B cell (primary cell): ENCODE data around the gene NACAD. TPM values are rescaled to one million over a fixed set of nuclear protein-coding genes. Genes with fewer than 3 reads are reported as not detected.

Experiments used
- ATAC-seq: fragments of 200-7000 bp; cut with Tn5 transposase; one replicate; pipeline ENCODE4 v1.10.0; 2021; ENCODE audit warnings: low read depth, mild to moderate bottlenecking, moderate number of reproducible peaks, moderate library complexity
- CTCF ChIA-PET: fragments of 350-600 bp; sonication (Branson Sonifier 250); formaldehyde crosslinking; loops from one replicate; lab custom pipeline; 2021; ENCODE audit warnings: antibody characterized with exemption, inconsistent platforms; lab: Charles Lee
- POLR2A ChIA-PET: fragments of 350-600 bp; sonication (Branson Sonifier 250); formaldehyde crosslinking; loops from one replicate; lab custom pipeline; 2021; ENCODE audit warnings: antibody characterized with exemption; lab: Charles Lee
- DNase-seq: peaks from one replicate; pipeline ENCODE4 v3.0.0; 2013
- H2AFZ ChIP-seq: 2 replicates; pipeline ENCODE4 v1.6.1; 2012; ENCODE audit warnings: mild to moderate bottlenecking, low read depth, low read length; ENCODE audit not compliant: insufficient read depth, poor library complexity, severe bottlenecking
- H3K27ac ChIP-seq, 2 donors: 1 replicate in 1 of 2; 2 replicates in 1 of 2; pipeline ENCODE4 v1.5.1; 2012 to 2013; ENCODE audit warnings: low read length in 2 of 2, mild to moderate bottlenecking in 2 of 2, moderate library complexity in 1 of 2
- H3K27me3 ChIP-seq, 4 experiments: fragments of 200-600 bp in 1 of 4; sonication (generic) in 1 of 4; replicated peaks in 1 of 4; 1 replicate in 2 of 4; 2 replicates in 2 of 4; pipeline versions ENCODE4 v1.6.1 to v1.7.0; 2013 to 2016; ENCODE audit warnings: low read length in 3 of 4, mild to moderate bottlenecking in 2 of 4, mixed read lengths in 1 of 4, moderate library complexity in 1 of 4; ENCODE audit not compliant: insufficient read depth in 4 of 4, control insufficient read depth in 3 of 4; ENCODE audit errors: control extremely low read depth in 1 of 4
- H3K36me3 ChIP-seq, 2 experiments: replicated peaks in 1 of 2; 1 replicate in 1 of 2; 2 replicates in 1 of 2; pipeline versions ENCODE4 v1.6.1 to v1.7.1; 2013; ENCODE audit warnings: low read length in 1 of 2; ENCODE audit not compliant: insufficient read depth in 2 of 2, control insufficient read depth in 1 of 2; ENCODE audit errors: control extremely low read depth in 1 of 2, extremely low read depth in 1 of 2
- H3K4me1 ChIP-seq, 2 donors: fragments of 200-600 bp in 1 of 2; sonication (generic) in 1 of 2; 1 replicate in 1 of 2; 2 replicates in 1 of 2; pipeline versions ENCODE4 v1.5.1 to v1.6.1; 2013 to 2017; ENCODE audit warnings: low read length in 2 of 2; ENCODE audit not compliant: control insufficient read depth in 2 of 2, insufficient read depth in 2 of 2
- H3K4me2 ChIP-seq: replicated peaks from 2 replicates; pipeline ENCODE3; 2012; ENCODE audit warnings: mild to moderate bottlenecking, low read depth, low read length; ENCODE audit not compliant: poor library complexity, severe bottlenecking
- H3K4me3 ChIP-seq, 5 experiments: fragments of 200-600 bp in 1 of 5; sonication (generic) in 1 of 5; 1 replicate in 3 of 5; 2 replicates in 2 of 5; pipeline versions ENCODE4 v1.5.1 to v1.7.0; 2011 to 2016; ENCODE audit warnings: low read length in 4 of 5, mild to moderate bottlenecking in 4 of 5, low read depth in 2 of 5, control low read depth in 1 of 5, moderate library complexity in 1 of 5; ENCODE audit not compliant: insufficient read depth in 1 of 5; ENCODE audit errors: control extremely low read depth in 1 of 5, extremely low read depth in 1 of 5
- H3K79me2 ChIP-seq: fragments of 200-600 bp; sonication (generic); one replicate; pipeline ENCODE4 v1.6.0; 2016; ENCODE audit warnings: low read length; ENCODE audit not compliant: control insufficient read depth, insufficient read depth
- H3K9ac ChIP-seq: fragments of 200-600 bp; sonication (generic); 2 replicates; pipeline ENCODE4 v1.6.1; 2017; ENCODE audit warnings: mild to moderate bottlenecking, low read length, moderate library complexity
- H3K9me3 ChIP-seq, 3 donors: one replicate each; pipeline versions ENCODE4 v1.6.1 to v1.7.1; 2013; ENCODE audit warnings: low read length in 2 of 3; ENCODE audit not compliant: control insufficient read depth in 2 of 3, insufficient read depth in 1 of 3; ENCODE audit errors: control extremely low read depth in 1 of 3
- H4K20me1 ChIP-seq: 2 replicates; pipeline ENCODE4 v1.6.0; 2012; ENCODE audit warnings: mild to moderate bottlenecking, low read length; ENCODE audit not compliant: insufficient read depth, control insufficient read depth, poor library complexity, severe bottlenecking
- H3K27ac Mint-ChIP-seq: one replicate; pipeline ENCODE4 v1.8.0; 2021; ENCODE audit warnings: mixed read lengths
- H3K27me3 Mint-ChIP-seq: one replicate; pipeline ENCODE4 v1.8.0; 2021; ENCODE audit warnings: mixed read lengths
- H3K4me1 Mint-ChIP-seq: one replicate; pipeline ENCODE4 v1.8.0; 2021; ENCODE audit warnings: mixed read lengths
- H3K4me3 Mint-ChIP-seq: one replicate; pipeline ENCODE4 v1.8.0; 2021; ENCODE audit warnings: mixed read lengths
- H3K9me3 Mint-ChIP-seq: one replicate; pipeline ENCODE4 v1.8.0; 2022; ENCODE audit warnings: mixed read lengths; ENCODE audit not compliant: insufficient read depth
- EZH2 ChIP-seq: IDR thresholded peaks from 2 replicates; pipeline ENCODE4 v1.6.1; 2012; ENCODE audit warnings: borderline replicate concordance, low read depth, mild to moderate bottlenecking, moderate library complexity, low read length; ENCODE audit not compliant: insufficient read depth, poor library complexity, severe bottlenecking
- WGBS: methylation state at CpG from one replicate; pipeline ENCODE4 v1.1.5; 2013; ENCODE audit warnings: missing lambda C conversion rate; ENCODE audit not compliant: insufficient coverage; 5-methylcytosine and 5-hydroxymethylcytosine counted together
- intact Hi-C: fragments of 100-400 bp; cut with micrococcal nuclease; formaldehyde crosslinking; loops from one replicate; pipeline ENCODE4 v1.10.0; 2022
- polyA plus RNA-seq: library from polyadenylated mRNA; depleted of rRNA; stranded (reverse); fragments of >200 nt; gene quantifications from 2 replicates; pipeline ENCODE4 v1.2.3, GENCODE V29; 2012
- total RNA-seq, 2 donors: library from RNA; stranded (reverse); fragments of 120-200 nt in 1 of 2; gene quantifications; 1 replicate in 1 of 2; 2 replicates in 1 of 2; pipeline versions ENCODE4 v1.2.3 to v1.2.4, GENCODE V29; 2013 to 2022
- TF ChIP-seq, protein P1 (sequence below): fragments of 200-600 bp; IDR thresholded peaks from one replicate; pipeline ENCODE4 v1.8.0; 2022; ENCODE audit warnings: antibody characterized with exemption, mild to moderate bottlenecking

The NACAD gene
- total and polyA plus RNA-seq, 2 donors (not counting 1 experiment from before 2014, with no cell fraction given) = 0.04 to 0.49 TPM

DNA sequence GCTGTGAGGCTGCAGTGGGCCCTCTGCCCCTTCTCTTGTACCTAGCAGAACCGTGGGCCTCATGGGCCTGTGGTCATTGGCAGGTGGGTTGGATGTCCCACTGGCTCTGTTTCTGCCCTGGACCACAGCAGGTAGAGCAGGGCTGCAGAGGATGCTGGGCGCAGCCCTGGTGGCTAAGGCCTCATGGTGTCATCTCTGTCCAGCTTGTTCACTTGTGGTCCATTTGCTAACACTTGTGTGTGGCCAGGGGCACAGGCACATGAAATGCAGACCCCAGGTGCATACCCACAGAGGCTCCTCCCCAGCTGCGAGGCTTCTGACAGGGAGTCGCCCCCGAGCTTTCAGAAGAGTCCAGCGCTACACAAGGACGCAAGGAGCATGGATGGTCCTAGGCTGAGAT is 45.1 kb upstream of the NACAD start:
- Histone ChIP-seq H3K79me2 (no peaks in the 10 kb centered on the region), H3K4me1 (peaks cover 5 to 13% of the 10 kb centered on the region in 2 donors), H3K9ac (no peak overlapping the region), H3K27me3 (peaks cover 0 to 3% (median 0%) of the 10 kb centered on the region in 4 experiments), H3K27ac (no peak overlapping the region), H3K4me2 (no peak overlapping the region), H3K4me3 (no peak overlapping the region), H3K9me3 (no peaks in the 10 kb centered on the region), H2AFZ (no peak overlapping the region), H3K36me3 (no peaks in the 10 kb centered on the region), H4K20me1 (no peaks in the 10 kb centered on the region)
- CTCF ChIA-PET = interaction anchor here (4.9 to 6.7 kb wide), 3 partner anchors 160 to 276 kb away, joined by 57 to 189 read pairs (median 125); no protein-coding TSS in a partner anchor
- H3K27me3 Mint-ChIP-seq = no peaks in the 10 kb centered on the region
- no peak for DNase-seq
- intact Hi-C loops = no loop called here
- 91% methylated on average over 7 of the region's 7 CpGs for WGBS
- H3K4me3 Mint-ChIP-seq = no peak overlapping the region
- no peak overlapping the region for H3K27ac Mint-ChIP-seq
- no peak for TF ChIP-seq EZH2
- H3K4me1 Mint-ChIP-seq = peaks cover 9% of the 10 kb centered on the region
- no peak for ATAC-seq
- POLR2A ChIA-PET = no interaction called here
- no peaks in the 10 kb centered on the region for H3K9me3 Mint-ChIP-seq

DNA sequence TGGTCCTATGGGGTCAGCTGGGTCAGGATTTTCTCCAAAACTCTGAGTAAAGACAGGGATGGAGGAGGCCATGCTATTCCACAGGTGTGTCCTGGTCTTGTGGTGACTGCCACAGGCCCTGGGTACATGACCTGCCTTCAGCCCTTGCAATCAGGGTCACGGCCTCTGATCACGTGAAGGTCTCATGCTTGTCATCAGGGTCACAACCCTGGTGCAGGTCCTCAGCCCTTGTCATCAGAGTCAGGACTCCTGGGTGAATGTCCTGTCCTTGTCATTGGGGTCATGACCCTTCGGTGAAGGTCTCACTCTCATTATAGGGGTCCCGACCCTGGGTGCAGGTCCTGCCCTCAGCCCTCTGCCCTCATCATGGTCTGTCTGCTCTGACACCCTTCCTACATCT is 44.6 kb upstream of the NACAD start:
- H3K27me3 Mint-ChIP-seq = no peaks in the 10 kb centered on the region
- ChIA-PET POLR2A (no interaction called here), CTCF (interaction anchor here (5.9 to 6.7 kb wide), 2 partner anchors 160 to 275 kb away, joined by 125 to 189 read pairs; no protein-coding TSS in a partner anchor)
- no peak for ATAC-seq
- no peak overlapping the region for H3K27ac Mint-ChIP-seq
- H3K79me2 ChIP-seq = no peaks in the 10 kb centered on the region
- no peak overlapping the region for H3K9ac ChIP-seq
- H3K27ac ChIP-seq = no peak overlapping the region
- no peaks in the 10 kb centered on the region for H3K9me3 ChIP-seq
- peaks cover 0 to 8% of the 10 kb centered on the region in 2 donors for H3K4me1 ChIP-seq
- TF ChIP-seq, protein P1, sequence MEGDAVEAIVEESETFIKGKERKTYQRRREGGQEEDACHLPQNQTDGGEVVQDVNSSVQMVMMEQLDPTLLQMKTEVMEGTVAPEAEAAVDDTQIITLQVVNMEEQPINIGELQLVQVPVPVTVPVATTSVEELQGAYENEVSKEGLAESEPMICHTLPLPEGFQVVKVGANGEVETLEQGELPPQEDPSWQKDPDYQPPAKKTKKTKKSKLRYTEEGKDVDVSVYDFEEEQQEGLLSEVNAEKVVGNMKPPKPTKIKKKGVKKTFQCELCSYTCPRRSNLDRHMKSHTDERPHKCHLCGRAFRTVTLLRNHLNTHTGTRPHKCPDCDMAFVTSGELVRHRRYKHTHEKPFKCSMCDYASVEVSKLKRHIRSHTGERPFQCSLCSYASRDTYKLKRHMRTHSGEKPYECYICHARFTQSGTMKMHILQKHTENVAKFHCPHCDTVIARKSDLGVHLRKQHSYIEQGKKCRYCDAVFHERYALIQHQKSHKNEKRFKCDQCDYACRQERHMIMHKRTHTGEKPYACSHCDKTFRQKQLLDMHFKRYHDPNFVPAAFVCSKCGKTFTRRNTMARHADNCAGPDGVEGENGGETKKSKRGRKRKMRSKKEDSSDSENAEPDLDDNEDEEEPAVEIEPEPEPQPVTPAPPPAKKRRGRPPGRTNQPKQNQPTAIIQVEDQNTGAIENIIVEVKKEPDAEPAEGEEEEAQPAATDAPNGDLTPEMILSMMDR = no peak
- no peak for TF ChIP-seq EZH2
- H4K20me1 ChIP-seq = no peaks in the 10 kb centered on the region
- no peak overlapping the region for H3K4me2 ChIP-seq
- H2AFZ ChIP-seq = no peak overlapping the region
- no peak overlapping the region for H3K4me3 Mint-ChIP-seq
- peaks cover 7% of the 10 kb centered on the region for H3K4me1 Mint-ChIP-seq
- no peaks in the 10 kb centered on the region for H3K9me3 Mint-ChIP-seq
- H3K27me3 ChIP-seq = peaks cover 0 to 3% (median 0%) of the 10 kb centered on the region in 4 experiments
- DNase-seq = no peak
- WGBS = 100% methylated on average over 4 of the region's 4 CpGs
- intact Hi-C loops = no loop called here
- no peak overlapping the region for H3K4me3 ChIP-seq
- no peaks in the 10 kb centered on the region for H3K36me3 ChIP-seq
